HG02870 (cell line): ENCODE data around the gene WFIKKN1.

Experiments used
- ATAC-seq: cut with Tn5 transposase; IDR thresholded peaks from one replicate; pipeline ENCODE4 v1.9.1; 2021; ENCODE audit warnings: mild to moderate bottlenecking, moderate library complexity; ENCODE audit not compliant: unreplicated experiment

The WFIKKN1 gene

DNA sequence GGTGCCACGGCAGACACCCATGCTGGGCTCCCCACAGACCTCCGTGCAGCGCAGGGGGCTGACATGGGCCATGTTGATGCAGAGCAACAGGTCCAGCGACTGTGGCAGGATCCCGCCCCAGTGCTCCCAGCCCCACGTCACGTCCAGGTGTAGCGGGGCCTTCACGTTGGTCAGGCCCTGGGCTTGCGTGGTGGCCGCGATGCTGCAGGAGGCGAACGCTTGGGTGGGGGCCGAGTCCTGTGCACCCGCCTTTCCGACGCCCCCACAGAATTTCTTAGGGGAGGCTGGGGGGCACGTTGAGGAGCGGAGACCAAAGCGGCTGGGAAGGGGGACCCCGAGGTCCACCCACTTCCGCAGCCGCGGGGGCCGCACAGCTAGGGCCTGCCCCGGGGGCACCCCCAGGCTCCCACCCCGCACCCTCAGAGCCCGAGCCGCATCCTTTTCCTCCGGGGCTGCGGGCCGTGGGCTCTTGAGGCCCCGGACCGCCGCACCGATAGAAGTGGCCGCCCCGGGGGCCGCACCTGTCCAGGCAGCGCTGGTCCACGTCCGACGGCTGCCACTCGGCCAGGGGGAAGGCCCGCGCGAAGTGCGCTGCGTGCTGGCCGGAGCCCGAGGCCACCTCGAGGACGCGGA lies 4.9 kb downstream of the WFIKKN1 start:
- ATAC-seq: no peak

DNA sequence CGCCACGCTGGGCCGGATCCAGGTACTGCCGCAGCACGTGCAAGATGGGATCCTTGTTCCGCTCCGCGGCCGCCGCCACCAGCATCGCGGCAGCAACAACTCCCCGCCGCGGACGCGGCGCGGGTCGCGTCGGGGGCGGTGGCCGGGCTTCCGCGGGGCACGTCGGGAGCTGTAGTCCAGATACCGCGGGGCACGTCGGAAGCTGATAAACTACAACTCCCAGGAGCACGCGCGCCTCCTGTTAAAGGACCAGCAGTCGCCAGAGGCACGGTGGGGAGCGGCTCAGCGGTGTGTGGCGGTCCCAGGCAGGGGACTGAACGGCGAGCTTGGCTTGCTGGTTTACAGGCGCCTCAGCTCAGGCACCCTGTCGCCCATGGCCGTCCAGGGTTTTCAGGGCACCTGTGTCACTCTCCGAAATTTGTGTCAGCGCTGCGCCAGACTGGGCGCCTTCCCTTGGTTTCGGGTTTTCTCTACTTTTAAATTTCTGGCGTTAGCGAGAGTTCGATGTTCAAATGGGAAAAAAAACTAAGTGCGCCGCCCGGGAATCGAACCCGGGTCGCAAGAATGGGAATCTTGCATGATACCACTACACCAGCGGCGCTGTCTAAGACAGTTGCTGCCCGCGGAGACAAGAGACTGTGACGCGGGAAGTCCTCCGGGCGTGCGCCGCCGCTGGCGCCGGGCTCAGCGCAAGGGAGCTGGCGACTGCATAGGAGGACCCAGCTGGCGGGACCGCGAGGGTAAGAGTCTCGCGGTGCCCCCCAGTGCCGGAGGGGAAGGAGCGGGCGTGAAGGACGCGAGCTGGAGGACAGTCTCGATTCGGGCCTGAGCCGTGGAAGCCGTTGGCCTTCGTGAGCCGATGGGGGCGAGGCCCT lies 5.7 kb downstream of the WFIKKN1 start, which contains the start of gene METTL26:
TSS of gene METTL26 (minus strand) at position 100 of the 875 bp plus-strand sequence. CDS start at position 85, 15 bp downstream.
- ATAC-seq: peak; percentile 63

DNA sequence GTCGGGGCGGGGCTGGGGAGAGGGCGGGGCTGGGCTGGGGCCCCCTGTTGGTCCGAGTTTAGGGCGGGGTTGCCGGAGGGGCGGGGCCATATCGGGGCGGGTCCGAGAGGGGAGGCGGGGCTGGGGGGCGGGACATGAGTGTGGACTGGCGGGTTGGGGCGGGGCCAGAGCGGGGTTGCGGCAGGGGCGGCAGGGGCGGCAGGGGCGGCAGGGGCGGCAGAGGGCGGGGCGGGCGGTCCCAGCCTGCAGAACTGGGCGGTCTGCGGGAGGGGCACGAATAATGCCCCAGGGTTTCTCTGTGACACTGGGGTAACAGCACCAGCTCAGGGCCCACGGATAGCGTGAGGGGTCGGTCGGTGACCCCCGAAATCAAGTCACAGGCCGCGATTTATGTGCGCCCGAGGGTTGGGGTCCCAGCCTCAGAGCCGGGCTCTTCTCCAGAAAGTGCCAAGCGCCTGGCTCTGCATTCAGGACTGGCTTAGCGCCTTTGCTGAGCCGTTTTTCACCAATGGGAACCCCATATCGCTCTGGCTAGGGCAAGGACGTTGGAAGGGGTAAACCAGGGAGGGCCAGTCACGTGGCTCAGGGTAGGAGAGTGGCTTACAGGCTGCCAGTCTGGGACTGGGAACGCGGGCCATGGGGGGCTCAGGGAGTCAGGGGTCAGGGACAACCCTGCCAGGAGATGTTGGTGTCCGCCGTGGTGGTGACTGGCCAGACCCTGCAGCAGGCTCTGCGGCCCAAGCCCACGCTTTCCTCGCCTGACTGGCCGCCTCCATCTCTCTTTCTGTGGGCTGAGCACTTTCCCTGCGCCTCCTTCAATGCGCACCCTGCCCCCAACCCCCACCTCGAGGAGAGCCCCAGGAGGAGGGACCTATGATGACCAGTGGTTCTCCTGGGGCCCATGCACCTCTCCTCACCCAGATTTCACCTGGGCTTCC lies 6.6 kb downstream of the WFIKKN1 start:
- no peak for ATAC-seq

DNA sequence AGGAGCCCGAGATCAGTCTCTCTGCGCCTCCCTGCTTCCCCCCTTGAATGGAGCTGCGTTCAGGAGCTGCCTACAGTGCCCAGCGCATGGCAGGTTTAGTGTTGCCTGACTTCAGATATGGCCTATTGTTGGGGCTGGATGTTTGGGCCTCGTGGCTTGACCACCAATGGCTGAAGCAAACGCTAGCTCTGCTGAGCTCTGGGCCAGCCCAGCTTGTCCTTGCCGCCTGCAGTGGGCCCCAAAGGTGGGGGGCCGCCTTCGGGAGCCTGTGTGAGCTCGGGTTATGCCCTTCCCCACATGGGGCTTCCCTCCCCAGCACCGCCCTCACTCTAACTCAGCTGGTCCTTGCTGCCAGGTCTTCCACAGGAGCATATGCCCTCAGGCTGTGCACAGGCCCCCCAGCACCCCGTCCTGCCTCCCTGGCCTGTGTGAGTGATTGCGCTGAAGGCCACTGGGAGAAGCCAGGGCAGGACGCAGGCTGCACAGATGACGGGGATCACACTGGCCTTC lies 7.3 kb downstream of the WFIKKN1 start:
- ATAC-seq: no peak

DNA sequence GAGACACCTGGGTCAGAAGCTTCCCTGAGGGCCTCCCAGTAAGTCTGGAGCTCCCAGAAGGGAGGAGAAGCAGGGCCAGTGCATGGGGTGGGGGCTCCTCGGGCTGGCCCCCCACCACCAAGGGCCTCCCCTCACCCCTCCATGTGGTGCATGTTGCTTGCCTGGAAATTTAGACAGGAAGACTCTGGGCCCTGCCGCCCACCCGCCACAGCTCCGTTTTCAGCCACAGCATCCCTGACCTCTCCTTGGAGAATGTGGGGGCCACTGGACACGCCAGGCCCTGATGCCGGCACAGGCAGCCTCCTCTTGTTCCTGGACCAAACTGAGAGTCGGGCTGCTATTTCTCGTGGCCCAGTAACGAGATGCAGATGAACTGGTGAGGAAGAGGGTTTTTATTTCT lies 8.1 kb downstream of the WFIKKN1 start:
- ATAC-seq: no peak

DNA sequence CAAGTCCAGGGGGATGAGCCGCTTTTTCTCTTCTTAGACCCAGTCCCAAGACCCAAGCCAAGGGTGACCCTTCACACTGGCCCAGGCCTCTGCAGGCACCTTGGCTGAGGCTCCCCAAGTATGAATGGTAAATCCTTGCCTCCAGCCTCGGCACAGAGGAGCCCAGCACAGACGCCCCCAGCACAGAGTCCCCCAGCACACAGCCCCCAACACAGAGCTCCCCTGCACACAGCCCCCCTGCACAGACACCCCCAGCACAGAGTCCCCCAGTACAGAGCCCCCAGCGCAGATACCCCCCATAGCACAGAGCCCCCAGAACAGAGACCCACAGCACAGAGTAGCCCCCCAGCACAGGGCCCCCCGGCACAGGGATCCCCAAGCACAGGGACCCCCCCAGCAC lies 9.8 kb downstream of the WFIKKN1 start:
- ATAC-seq: no peak

DNA sequence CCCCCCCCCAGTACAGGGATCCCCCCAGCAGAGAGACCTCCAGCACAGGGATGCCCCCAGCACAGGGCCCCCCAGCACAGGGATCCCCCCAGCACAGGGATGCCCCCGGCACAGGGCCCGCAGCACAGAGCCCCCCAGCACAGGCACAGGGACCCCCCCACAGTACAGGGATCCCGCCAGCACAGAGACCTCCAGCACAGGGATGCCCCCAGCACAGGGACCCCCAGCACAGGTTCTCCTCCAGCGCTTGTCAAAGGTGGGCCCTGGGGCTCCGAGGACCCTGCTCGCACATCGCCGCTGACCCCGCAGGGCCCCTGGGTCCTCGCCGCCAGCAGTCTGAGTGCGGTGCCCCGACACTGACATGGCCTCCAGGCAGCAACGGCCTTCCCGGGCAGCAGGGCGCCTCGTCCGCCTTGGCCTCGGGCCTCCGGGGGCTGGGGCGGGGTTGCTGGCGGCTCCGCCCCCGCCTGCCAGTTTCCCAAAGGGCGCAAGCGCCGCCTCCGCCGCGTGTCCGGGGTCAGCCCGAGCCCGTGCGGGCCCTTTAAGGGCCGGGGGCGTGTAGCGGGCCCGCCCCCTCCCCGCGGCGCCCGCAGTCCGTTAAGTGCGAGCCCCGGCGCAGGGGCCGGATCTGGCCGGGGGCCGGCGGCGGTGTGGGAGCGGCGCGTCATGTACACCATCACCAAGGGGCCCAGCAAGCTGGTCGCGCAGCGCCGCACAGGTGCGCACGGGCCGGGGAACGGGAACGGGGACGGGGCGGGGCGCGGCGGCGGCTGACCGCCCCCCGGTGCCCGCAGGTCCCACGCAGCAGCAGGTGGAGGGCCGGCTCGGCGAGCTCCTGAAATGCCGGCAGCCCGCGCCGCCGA lies 10.8 kb downstream of the WFIKKN1 start, which contains the start of gene MCRIP2:
TSS of gene MCRIP2 (plus strand) at position 503 of the 863 bp plus-strand sequence. CDS start at position 667, 164 bp downstream.
- peak; percentile 43 for ATAC-seq

DNA sequence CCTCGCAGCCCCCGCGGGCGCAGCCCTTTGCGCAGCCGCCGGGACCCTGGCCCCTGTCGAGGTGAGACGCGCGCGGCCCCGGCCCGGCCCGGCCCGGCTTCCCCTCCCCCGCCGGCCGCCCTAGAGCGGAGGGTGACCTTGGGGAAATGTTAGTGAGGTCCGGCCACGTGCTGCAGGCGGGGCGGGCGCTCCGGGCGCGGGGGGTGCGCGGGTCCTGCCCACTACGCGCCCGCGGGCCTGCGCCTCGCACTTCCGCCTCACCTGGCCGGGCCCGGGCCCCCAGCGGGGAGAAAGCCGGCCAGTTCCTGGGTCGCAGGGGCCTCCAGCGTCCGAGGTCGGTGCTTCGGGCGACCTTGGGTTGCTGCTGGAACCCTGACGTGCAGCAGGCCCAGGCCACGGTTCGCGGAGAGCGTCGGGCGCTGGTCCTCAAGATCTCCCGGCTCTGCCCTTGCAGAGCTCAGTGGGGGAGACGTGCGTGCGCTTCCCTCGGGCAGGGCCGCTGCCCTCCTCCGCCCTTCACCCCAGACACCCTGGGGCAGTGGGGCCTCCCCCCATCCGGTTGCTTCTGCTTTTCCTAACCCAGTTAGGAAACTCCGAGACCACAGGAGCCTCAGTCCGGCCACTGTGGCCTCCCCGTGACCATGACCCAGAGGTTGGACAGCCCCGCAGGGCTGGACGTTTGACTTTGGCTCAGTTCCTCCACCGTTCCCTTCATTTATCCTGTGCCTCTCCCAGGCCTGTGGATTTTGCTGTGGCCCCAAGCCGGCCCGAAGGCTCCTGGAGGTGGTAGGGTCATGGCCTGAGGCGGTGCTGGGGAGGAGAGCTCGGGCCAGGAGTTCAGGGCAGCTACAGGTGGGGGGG lies 11.6 kb downstream of the WFIKKN1 start:
- ATAC-seq: peak; percentile 28

DNA sequence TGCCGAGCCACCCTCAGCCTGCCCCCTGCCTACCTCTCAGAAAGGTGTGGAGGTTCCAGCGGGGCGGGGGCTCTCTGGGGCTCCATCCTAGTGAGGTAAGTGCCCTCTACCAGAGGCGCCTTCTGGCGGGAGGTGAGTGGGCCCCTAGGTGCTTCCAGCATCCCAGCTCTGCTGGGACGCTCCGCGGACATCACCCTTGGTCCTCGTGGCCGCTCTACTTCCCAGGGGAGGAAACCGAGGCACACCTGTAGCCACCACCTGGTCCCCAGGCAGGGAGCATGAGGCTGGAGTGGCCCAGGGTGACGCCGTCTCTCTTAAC lies 12.2 kb downstream of the WFIKKN1 start:
- ATAC-seq: no peak

DNA sequence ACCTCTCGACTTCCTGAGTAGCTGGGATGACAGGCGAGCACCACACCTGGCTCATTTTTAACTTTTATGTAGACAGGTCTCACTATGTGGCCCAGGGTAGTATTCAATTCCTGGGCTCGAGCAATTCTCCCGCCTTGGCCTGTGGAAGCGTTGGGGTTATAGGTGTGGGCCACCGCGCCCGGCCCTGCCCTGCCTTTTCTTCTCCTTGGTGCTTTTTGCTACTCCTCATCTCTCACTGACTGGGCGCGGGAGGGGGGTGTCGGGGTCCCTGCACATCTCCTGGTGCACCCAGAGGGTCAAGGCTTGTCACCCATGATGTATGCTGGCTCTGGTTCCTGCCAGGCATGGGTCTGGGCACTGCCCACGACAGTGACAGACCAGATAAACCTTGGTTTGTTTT lies 13.8 kb downstream of the WFIKKN1 start:
- no peak for ATAC-seq

DNA sequence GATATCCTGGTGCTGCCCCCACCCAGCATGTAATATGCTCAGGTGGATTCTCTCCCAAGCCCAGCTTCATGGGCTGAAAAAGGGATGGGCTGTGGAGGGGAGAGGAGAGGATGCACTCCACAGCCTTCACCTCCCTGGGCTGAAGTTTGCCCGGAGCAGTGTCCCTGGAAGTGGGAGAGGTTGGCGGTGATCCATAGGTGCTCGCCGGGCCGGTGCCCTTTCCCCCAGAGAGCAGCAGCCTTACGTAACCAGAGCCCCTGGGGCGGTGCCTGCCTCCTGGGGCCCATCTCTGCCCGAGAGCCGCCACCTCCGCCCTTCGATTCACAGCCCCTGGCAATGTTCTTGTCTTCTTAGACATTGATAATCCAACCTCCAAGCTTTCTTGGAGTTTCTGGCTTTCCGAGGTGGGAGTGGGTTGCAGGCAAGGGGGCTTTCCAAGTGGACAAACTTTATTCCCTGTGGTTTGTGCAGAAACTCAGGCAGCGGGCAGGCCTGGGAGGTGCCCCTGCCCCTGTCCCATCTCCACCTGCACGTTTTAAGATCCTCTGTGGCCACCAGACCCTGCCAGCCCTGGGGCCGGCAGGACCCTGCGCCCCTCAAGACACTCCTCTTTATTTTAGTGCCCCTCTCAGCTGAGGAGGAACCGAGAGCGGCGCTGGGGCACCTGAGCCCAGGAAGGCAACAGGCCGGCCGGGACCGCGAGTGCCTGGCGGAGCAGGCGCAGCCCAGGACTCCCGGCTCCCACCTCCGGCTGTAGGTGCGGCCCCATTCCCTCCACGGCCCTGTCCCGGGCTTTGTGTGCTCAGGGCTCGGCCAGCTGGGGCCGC lies 15.3 kb downstream of the WFIKKN1 start:
- ATAC-seq: no peak

DNA sequence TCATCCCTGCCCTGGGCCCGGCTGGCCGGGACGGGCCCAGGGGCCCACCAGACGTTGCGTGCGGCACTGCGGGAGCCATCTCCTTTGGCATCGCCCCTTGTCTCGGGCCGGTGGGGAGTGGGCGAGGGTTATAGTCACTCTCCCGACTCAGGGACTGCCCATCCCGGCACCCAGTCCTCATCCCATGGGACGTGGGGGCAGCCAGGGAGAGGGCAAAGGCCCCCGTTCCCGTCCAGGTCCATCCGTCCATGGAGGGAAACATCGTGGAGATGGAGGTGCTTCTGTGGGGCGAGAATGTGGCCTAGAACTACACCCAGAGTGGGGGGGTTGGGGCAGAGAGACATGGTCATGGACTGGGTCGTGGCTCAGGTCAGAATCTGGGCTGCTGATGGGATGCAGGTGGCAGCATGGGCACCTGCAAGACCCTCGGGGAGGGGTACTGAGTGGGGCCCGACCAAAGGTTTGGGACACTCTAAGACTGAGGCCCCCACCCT lies 15.9 kb downstream of the WFIKKN1 start:
- ATAC-seq: no peak

DNA sequence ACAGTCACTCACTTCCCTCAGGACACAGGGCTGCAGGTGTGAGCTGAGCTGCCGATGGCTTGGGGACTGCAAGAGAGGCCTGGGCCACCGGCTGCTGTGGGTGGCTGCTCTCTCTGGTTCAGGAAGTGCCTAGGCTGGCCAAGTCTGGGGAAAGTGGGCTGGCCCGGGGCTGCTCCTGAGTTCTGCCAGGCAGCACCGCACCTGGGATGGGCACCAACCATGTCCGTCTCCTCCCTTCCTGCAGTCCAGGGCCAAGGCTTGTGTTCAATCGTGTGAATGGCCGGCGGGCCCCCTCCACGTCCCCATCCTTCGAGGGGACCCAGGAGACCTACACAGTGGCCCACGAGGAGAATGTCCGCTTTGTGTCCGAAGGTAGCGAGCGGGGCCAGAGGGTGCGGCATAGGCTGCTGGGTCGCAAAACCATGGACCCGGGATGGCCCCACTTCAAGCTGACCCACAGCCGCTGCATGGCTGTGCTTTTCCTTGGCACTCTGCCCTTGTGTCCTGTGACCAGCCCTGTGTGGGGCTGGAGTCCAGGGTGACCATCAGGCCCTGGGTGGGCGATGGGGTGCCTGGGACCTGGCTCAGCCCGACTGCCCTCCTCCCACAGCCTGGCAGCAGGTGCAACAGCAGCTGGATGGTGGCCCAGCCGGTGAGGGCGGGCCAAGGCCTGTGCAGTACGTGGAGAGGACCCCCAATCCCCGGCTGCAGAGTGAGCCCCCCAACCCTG lies 16.6 kb downstream of the WFIKKN1 start:
- ATAC-seq: no peak

DNA sequence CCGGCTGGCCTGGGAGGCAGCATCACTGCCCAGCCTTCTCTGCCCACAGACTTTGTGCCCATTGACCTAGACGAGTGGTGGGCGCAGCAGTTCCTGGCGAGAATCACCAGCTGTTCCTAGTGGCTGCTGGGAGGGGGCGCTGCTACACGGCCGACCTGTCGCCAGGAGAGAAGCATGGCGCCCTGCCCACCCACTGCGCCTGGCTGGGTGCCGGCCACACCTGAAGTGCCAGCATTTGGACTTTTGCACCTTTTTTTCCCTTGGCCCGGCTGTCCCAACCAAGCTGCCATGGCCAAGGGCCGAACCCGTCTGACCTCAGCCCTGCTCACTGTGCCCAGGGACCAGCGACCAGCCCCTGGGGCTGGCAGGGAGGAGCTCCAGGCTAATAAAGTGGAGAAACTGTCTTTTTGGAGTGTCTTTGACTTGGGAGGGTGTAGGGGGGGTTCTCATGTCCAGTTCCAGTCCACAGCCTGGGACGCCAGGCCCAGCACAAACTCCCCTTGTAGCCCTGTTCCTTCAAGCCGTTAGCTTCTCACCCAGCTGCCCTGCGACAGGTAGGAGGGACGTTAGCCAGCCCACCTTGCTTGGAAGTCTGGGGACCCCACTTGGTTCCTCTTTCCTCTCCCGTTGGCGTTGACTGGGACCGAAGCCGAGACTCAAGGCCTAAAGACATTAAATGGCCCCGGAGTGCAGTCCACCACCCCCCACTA lies 17.4 kb downstream of the WFIKKN1 start:
- no peak for ATAC-seq

DNA sequence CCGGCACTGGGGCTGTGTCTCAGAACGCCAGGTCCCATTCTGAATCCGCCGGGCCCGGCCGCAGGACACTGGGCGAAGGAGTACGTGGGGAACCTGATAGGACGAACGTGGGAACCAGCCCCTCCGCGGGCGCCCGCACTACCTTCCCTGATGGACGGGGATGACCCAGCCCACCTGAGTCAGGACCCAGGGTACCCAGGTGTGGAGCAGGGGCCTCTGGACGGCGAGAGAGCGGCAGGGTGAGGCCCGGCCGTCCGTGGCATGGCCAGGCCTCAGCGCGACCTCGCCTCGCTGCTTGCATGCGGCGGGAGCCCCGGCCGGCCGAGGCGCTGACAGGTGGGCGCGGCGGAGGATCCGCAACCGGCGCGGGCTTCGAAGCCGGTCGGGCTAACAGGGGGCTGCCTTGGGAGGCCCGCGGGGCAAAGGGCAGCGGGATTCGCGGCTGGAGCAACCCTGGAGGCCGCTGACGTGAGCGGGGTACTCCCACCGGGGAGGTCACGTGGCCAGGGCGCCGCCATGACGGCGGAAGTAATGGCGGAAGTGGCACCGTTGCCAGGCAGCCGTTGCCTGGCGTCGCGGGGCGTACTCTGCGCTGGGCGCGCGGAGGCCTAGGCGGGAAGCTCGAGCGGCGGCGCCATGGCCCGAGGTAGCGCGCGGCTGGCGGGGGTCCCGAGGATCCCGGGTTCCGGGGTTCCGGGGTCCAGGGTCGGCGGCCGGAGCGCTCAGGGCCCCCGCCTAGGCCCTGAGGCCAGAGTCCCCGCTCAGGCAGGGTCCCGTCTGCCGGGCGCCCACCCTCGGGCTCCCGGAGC lies 18.2 kb downstream of the WFIKKN1 start, which contains the start of gene WDR90:
TSS of gene WDR90 (plus strand) at position 585 of the 809 bp plus-strand sequence. CDS start at position 637, 52 bp downstream.
- ATAC-seq: peak; percentile 80

DNA sequence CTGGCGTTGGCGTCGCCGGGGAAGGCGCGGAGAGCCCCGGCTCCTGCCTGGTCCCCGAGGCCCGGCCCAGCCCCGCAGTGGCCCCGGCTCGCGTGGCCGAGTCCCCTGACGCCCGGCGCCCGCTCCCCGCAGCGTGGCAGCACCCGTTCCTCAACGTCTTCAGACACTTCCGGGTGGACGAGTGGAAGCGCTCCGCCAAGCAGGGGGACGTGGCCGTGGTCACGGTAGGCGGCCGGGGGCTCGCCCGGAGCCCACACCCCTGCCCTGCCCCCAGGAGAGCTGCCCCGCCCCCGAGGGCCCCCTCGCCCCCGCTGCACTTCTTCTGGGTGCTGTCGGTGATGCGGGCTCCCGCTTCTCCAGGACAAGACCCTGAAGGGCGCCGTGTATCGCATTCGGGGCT lies 18.8 kb downstream of the WFIKKN1 start:
- no peak for ATAC-seq
